Breast epithelium (tissue), 3 donors: Measurements from ENCODE around the gene SLC25A31.

ENCODE experiments used
- CTCF ChIP-seq, 3 donors: fragments of 450-650 bp; IDR thresholded peaks; one replicate each; pipeline ENCODE4 v1.5.1; 2016 to 2017; ENCODE audit warnings: antibody characterized with exemption in 3 of 3, mild to moderate bottlenecking in 3 of 3, moderate library complexity in 3 of 3
- POLR2A ChIP-seq: fragments of 450-650 bp; IDR thresholded peaks from one replicate; pipeline ENCODE4 v1.6.1; 2016; ENCODE audit warnings: antibody characterized with exemption, mild to moderate bottlenecking, moderate library complexity

- TF ChIP-seq CTCF (IDR thresholded peaks at IDR 0.05), result no peak
- TF ChIP-seq POLR2A, result no peak
These were observed 17.7 kb downstream of the SLC25A31 start for GRCh38 chr4:127747883-127748282.
